ENCODE data around the gene PTPN20. TPM values are rescaled to one million over a fixed set of nuclear protein-coding genes. Genes with fewer than 3 reads are reported as not detected.
"Not testable (repeated sequence)": the region's sequence is repeated elsewhere in the genome, so short reads cannot be mapped to it uniquely, and the experiment has no call there.

Gene PTPN20
- total RNA-seq, 1 experiment from 2014 or later = not detected

- H3K79me1 ChIP-seq (ENCODE audit: insufficient read depth, low read depth, low read length, poor library complexity, severe bottlenecking); H3K14ac ChIP-seq (ENCODE audit: insufficient read depth, low read length); H4K20me1 ChIP-seq (ENCODE audit: control insufficient read depth, insufficient read depth, insufficient read length); H3K4me3 Mint-ChIP-seq; H3K4ac ChIP-seq (ENCODE audit: low read depth, low read length); H2BK120ac ChIP-seq (ENCODE audit: low read depth, low read length, poor library complexity, severe bottlenecking); H3K27me3 ChIP-seq (ENCODE audit: insufficient read depth, low read length); H4K91ac ChIP-seq (ENCODE audit: insufficient read length, low read depth, low read length); H2BK12ac ChIP-seq (ENCODE audit: insufficient read length, low read depth, low read length); H2BK15ac ChIP-seq (ENCODE audit: low read depth, low read length); H2AFZ ChIP-seq (ENCODE audit: low read length); H3K9ac ChIP-seq (ENCODE audit: extremely low read depth, insufficient read length, low read length); H4K8ac ChIP-seq (replicated peaks; ENCODE audit: insufficient read length, low read depth, low read length); H3K18ac ChIP-seq (ENCODE audit: insufficient read length, low read depth, low read length); H3K9me3 ChIP-seq (ENCODE audit: control insufficient read depth, low read depth, low read length); H2BK5ac ChIP-seq (ENCODE audit: insufficient read length, low read length); H3T11ph ChIP-seq (ENCODE audit: low read length); H3K36me3 Mint-ChIP-seq (ENCODE audit: insufficient read depth in 1 of 3, low read depth in 3 of 3); H3K27me3 Mint-ChIP-seq (ENCODE audit: low read depth); H3K23me2 ChIP-seq (ENCODE audit: insufficient read length, low read depth, low read length, poor library complexity, severe bottlenecking); H2AK5ac ChIP-seq (ENCODE audit: insufficient read length, low read length); H3K9me3 Mint-ChIP-seq; H3K27ac ChIP-seq (ENCODE audit: insufficient read length, low read depth, low read length); H3K4me1 ChIP-seq (ENCODE audit: insufficient read depth, low read length); H4K5ac ChIP-seq (ENCODE audit: insufficient read length, low read depth, low read length); H2BK20ac ChIP-seq (ENCODE audit: low read depth, low read length, poor library complexity, severe bottlenecking); H3K4me2 ChIP-seq (ENCODE audit: insufficient read depth, insufficient read length, low read length); H3K79me2 ChIP-seq (ENCODE audit: insufficient read depth, low read length); H3K23ac ChIP-seq (ENCODE audit: insufficient read length, low read depth, low read length); DNase-seq; H3K27ac Mint-ChIP-seq; H3K56ac ChIP-seq (ENCODE audit: insufficient read length, low read depth, low read length); H3K4me1 Mint-ChIP-seq: not testable (repeated sequence)
- WGBS (ENCODE audit: extremely low coverage, insufficient read length, low lambda C conversion rate) = no CpG with 5 or more reads among the region's 7 CpGs
These were observed 4.9 kb upstream of the PTPN20 start for GRCh38 chr10:46906359-46906758.

- not testable (repeated sequence) for H3T11ph ChIP-seq (ENCODE audit: low read length); H3K27ac Mint-ChIP-seq; H3K4me3 Mint-ChIP-seq; H3K79me2 ChIP-seq (ENCODE audit: insufficient read depth, low read length); H3K23ac ChIP-seq (ENCODE audit: insufficient read length, low read depth, low read length); H2BK120ac ChIP-seq (ENCODE audit: low read depth, low read length, poor library complexity, severe bottlenecking); H2BK12ac ChIP-seq (ENCODE audit: insufficient read length, low read depth, low read length); H3K56ac ChIP-seq (ENCODE audit: insufficient read length, low read depth, low read length); H3K4me1 ChIP-seq (ENCODE audit: insufficient read depth, low read length); H4K8ac ChIP-seq (replicated peaks; ENCODE audit: insufficient read length, low read depth, low read length); H2BK20ac ChIP-seq (ENCODE audit: low read depth, low read length, poor library complexity, severe bottlenecking); H3K18ac ChIP-seq (ENCODE audit: insufficient read length, low read depth, low read length); H4K20me1 ChIP-seq (ENCODE audit: control insufficient read depth, insufficient read depth, insufficient read length); H2AK5ac ChIP-seq (ENCODE audit: insufficient read length, low read length); H3K36me3 Mint-ChIP-seq (ENCODE audit: insufficient read depth in 1 of 3, low read depth in 3 of 3); H3K9me3 ChIP-seq (ENCODE audit: control insufficient read depth, low read depth, low read length); H3K23me2 ChIP-seq (ENCODE audit: insufficient read length, low read depth, low read length, poor library complexity, severe bottlenecking); H2AFZ ChIP-seq (ENCODE audit: low read length); H4K5ac ChIP-seq (ENCODE audit: insufficient read length, low read depth, low read length); H3K9ac ChIP-seq (ENCODE audit: extremely low read depth, insufficient read length, low read length); H3K14ac ChIP-seq (ENCODE audit: insufficient read depth, low read length); H3K27me3 Mint-ChIP-seq (ENCODE audit: low read depth); H3K27me3 ChIP-seq (ENCODE audit: insufficient read depth, low read length); H3K79me1 ChIP-seq (ENCODE audit: insufficient read depth, low read depth, low read length, poor library complexity, severe bottlenecking); H3K4ac ChIP-seq (ENCODE audit: low read depth, low read length); H2BK15ac ChIP-seq (ENCODE audit: low read depth, low read length); DNase-seq; H2BK5ac ChIP-seq (ENCODE audit: insufficient read length, low read length); H3K9me3 Mint-ChIP-seq; H3K27ac ChIP-seq (ENCODE audit: insufficient read length, low read depth, low read length); H4K91ac ChIP-seq (ENCODE audit: insufficient read length, low read depth, low read length); H3K4me2 ChIP-seq (ENCODE audit: insufficient read depth, insufficient read length, low read length); H3K4me1 Mint-ChIP-seq
- WGBS (ENCODE audit: extremely low coverage, insufficient read length, low lambda C conversion rate) = no CpG with 5 or more reads among the region's 10 CpGs
These were observed 3.8 kb upstream of the PTPN20 start for GRCh38 chr10:46907185-46908117.

All from H9 (cell line).